ENCODE data around the gene SLC6A13.

Gene SLC6A13

DNA sequence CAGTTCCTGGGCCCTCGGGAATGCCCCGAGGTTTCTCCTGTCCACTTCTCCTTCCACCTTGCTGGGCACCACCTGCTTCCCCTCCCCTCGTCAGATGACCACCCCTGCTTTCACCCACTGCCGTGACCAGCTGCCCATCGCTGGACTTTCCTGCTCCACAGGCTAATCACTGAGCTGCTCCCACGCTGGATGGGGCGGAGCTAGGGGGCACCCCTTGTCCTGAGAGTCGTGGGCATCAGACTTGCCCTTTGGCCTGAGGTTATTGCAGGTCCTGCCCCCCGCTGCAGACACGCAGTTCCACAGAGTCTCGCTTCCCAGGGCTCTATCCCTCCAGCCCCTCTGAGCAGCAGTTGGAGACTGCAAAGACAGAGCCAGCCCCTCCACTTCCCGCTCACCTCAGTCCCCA lies 49.1 kb downstream of the SLC6A13 start:
- no peak for DNase-seq

DNA sequence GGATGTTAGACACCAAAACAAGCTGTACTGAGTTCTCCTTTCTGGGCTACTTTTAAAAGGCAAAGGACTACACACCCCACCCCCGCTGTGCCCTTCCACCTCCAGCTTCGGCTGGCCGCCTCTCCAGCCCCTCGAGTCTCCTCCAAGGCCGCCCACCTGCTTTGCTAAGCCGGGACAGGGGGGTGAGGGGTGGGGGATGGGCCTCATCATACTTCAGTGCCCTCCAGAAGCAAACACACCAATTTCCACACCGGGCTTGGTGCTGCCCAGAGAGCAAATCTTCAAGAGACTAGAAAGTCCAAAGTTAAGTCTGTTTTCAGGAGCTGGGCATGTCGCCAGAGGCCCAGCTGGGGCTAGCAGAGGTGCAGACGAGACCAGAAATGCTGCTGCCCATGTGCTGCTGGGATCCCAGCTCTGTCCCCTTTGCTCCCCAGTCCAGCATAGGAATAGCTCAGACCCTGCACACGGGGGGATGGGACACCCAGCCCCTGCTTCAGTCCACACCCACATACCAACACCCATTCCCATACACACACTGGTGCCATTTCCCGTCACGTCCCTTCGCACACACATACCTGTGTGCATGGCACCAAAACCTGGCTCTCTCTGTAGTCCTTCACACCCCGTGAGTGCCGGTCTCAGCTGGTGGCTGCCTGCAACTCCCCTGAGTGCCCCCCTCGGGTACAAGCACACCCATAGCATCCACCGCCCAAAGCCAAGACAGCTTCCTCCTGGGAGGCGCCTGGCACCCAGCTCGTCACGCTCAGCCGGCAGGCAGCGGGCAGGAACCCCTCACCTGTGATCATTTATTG lies 49.7 kb downstream of the SLC6A13 start:
- DNase-seq: no peak

DNA sequence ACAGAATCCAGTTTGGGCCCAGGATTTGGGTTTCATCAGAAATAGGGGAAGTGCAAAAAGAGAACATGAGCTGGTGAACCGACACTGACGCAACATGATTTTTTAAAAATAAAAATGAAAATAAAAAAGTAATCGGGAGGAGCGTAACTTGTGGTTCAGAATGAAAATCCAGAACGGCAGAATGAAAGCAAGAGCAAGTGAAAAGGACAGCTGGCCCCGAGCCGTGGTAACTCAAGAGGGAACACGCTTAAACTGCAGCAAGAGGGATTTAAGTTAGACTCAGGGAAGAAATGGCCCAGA lies 50.3 kb downstream of the SLC6A13 start:
- no peak for DNase-seq

DNA sequence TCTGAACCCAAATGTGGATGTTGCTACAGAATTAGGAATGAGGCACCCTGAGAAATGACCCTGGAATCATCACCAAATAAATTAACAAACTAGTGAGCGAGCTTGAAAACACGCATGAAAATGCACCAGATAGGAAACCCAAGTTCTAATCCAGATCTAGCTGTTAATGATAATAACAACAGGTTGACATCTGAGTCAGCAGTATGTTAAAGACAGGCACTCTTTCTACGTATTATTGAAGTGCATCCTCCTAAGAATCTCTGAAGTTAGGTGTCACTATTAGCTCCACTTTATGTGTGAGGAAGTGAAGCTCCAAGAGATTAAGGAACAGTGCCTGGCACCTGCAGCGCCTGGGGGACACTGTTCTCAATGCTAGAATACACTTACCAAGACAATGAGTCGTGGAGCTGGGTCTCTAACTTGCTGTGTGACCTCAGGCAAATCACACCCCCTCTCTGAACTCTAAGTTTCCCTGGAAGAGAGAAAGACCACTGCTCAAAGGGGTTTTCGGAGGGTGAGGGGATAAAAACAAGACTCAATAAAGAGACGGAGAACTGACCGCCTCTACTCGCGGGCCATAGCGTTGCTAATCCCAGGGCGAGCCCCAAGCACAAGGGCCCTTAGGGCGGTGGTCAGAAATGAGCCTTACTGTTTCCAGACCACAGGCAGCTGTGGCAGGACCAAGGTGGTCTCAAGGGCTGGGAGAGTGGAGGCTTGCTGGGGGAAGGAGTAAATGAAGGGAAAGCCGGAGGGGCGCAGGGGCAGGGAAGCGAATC lies 50.8 kb downstream of the SLC6A13 start:
- DNase-seq: no peak

DNA sequence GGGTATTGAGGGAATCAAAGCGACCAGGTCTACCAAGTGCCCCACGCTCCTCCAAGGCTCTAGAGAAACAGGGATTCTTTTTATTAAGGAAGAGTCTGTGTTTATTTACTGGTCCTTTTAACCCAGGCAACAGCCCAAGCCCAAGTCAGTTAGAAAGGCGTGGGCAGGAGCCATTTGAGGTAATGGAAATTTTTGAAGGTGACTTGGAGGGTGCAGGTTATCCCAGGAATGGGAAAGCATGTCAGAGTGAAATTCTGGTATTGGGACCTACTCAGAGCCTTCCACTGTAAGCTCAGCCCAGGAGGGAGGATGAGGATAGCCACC lies 51.5 kb downstream of the SLC6A13 start:
- no peak for DNase-seq

DNA sequence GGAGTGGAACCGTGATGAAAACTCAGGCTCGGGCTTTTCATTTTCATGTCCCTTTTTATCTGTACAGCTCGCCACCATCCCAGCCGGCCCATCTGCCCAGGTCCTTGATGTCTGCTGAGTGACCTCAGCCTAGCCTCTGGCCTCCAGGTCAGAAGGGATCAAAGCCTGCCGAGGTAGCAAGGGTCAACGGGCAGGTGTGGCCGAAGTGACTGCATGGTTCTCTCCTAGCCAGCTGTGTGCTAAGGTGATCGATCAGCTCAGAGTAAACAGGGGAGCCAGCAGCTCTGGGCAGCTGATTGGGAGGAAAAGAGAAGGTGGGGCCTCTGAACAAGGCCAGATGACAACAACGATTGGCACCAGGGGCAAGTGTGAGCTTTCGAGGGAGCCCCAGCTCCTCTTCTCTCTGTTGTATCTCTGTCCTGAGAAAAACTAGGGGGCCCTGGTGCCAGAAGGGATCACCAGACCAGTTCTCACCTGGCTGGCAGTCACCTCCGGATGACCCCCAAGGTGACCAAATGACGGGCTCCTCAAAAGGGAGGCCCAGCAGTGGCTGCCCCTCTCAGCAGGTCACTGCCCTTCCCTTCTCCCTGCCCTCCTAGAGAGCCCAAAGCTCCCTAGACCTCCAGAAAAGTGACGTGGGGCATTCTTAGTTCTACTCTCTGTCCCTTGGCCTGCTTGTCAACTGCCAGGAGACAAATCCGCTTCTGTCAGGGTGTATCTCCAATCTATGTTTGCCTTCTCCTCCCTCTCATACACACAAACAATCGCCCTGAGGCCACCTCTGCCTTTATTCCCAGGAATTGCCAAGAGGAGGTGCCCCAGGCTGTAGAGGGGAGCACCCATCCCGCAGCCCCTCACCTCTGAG lies 52.1 kb downstream of the SLC6A13 start:
- no peak for DNase-seq

DNA sequence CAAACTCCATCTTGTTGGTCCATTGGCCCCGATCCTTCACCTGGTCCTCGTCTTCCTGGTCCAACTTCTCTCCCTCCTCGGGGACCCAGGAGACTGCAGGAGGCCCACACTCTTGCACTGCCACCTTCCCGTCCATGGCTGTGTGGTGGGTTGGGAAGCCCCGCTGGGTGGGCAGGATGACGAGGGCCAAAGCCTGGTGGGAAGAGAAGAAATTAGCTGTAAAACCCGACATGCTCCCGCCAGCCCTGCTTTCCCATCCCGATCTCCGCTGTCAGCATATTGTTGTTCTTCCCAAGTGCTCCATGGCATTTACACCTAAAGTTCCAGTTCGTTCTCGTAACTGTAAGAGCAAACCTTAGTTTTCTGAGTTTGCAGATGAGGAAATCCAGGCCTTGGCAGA lies 52.8 kb downstream of the SLC6A13 start:
- no peak for DNase-seq

DNA sequence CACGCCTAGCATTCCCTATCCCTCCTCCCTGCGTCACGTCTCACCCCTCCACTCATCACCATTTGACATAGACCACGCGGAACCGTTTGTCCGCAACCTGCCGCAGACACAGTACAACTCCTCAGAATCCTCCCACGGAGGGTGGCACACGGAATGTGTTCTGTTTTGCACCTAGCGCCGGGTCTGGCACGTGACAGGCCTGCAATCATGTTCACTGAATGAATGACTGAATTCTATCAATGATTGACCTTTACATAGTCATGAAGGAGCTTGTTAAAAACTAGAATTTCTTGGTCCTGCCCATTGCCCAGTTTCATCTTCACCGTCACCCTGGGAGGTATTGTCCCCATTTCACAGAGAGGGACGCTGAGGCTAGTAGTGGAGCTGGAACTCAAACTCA lies 53.4 kb downstream of the SLC6A13 start:
- no peak for DNase-seq

DNA sequence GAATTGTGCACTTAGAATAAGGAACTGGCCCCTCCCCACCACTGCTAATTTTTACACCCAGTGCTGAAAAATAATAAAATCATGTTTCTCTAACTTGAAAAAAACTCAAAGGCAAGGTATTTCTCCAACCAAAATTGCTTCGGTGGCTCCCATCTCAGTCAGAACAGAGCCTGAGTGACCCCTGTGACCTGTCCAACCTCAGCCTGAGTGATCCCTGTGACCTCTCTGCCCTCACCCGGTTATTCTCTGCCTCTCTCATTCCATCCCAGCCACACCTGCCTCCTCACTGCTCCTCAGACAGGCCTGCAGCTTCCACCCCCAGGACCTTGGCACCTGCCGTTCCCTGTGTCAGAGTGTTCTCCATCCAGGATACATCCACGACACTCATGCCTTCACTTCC lies 53.8 kb downstream of the SLC6A13 start:
- DNase-seq: no peak

DNA sequence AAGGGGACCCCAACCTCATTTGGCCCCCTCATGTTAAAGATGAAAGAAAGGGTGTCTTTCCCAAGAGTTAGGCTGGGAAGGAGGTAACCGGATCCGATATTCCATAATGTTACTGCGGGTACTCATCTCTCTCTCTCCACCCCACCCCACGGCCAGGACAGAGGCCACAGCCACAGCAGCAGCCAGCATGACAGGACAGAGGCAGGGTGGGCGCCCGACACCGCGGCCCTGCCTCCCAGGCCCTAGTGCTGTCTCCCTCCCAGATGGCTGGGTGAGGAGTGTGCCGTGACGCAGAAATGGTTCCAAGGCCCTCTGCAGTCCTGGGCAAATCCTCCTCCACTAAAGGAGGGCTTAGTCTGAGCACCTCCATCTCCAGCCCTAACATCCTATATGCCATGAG lies 54.8 kb downstream of the SLC6A13 start:
- DNase-seq: no peak

DNA sequence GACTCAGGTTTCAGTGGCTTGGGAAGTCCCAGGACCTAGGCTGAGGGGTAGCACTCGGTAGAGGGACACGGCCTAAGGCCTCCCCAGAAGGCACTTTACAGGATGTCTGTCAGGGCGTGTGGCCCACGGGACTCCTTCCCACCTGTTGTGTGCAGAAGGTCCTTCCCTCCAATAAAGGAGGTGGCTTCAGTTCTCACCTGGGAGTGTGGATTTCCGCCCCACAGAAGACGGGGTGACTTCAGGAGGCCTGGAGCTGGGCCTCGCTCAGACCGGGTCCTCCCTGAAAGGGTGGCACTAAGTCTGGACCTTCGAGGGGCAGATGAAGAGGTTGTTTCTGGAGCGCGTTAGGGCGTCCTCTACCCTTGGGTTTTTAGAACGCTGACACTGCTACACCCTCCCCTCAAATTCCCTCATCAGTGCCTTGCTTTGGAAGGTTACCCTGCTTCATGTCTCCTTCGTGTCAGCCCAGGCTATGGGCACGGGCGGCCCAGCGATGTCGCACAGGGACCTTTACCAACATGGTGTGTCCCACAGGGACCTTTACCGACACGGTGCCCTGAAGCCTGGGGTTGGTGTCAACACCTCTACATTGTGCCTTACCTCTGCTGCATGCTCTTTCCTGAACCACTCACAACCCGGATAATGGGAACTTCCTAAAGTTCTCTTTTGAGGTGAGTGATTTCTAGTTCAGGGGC lies 55.7 kb downstream of the SLC6A13 start:
- no peak for DNase-seq

DNA sequence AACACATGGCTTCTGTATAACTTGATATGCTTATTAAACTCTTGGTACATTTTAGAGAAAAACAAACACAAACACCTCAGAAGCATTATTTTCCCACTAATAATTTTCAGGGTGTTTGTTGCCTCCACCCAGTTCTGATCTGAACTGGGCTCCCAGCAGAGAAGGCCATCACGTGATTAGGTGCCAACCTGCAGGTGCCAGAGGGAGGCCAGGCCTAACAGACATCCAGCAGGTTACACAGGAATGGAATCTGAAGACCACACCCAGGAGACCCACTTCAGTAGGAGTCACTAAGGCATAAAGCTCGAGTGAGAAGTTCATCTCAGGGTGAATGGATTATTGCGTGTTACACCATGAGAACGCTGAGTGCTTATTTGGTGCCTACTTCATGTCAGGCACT lies 57.6 kb downstream of the SLC6A13 start:
- no peak for DNase-seq

DNA sequence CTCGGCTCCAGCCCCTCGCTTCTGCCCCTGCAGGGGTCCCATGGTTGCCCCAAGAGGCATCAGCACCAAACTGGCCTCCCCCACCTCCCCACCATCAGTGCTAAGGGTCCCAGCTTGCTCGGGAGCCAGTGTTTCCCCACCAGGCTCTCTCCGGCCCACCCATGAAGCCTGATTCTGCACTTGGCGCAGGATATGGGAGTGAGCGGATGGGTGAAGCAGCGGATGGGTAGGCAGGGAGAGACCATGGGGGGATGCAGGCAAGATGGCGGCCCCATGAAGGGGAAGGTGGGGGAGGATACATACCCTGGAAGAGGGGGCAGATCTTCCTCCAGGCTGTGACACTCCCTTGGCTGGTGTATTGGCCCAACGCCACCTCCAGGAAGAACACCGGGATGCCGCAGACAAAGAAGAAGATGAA lies 58.4 kb downstream of the SLC6A13 start:
- DNase-seq: no peak

DNA sequence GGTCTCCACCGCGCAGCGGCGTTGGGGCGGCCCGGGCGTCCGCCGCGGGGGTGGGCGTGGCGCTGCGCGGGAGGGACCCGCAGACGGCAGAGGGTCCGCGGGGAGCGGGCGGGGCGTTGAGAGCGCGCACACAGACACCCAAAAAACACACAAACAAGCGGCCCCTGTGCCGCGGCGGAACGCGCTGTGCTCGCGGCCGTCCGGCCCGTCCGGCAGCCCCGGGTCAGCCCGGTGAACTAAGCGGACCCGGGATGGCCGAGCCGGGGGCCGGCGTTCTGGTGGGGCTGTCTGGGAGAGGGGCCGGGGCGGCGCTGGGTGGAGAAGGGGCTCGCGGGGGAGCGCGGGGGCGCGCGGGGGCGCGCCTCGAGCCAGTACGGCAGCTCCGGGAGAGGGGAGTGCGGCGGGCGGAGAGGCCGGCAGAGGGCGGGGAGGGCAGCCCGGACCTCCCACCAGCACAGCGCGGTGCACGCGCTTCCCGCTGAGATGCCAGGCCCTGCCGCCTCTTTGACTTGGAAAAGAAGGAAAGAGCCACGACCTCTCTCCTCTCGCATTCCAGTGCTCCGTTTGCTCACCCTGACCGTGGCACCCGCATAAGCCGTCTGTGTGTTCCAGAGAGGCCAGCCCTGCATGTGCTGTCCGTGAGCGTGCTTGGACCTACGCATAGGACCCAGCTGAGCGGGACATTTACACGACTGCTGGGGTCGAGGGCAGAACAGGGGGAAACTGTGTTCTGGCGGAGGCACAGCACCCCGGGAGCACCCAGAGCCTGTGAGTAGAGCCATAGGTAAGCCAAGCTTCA lies 59.0 kb downstream of the SLC6A13 start:
- no peak for DNase-seq

DNA sequence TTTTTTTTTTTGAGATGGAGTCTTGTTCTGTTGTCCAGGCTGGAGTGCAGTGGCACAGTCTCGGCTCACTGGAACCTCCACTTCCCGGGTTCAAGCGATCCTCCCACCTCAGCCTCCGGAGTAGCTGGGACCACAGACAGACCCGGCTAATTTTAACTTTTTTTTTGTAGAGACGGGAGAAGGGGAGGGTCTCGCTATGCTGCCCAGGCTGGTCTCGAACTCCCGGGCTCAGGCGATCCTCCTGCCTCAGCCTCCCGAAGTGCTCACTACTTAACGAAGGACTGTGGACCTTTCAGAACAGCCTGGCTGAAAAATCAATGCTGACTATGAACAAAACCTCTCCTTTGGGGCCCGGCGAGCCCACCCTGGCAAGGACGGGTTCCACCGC lies 59.6 kb downstream of the SLC6A13 start:
- no peak for DNase-seq

DNA sequence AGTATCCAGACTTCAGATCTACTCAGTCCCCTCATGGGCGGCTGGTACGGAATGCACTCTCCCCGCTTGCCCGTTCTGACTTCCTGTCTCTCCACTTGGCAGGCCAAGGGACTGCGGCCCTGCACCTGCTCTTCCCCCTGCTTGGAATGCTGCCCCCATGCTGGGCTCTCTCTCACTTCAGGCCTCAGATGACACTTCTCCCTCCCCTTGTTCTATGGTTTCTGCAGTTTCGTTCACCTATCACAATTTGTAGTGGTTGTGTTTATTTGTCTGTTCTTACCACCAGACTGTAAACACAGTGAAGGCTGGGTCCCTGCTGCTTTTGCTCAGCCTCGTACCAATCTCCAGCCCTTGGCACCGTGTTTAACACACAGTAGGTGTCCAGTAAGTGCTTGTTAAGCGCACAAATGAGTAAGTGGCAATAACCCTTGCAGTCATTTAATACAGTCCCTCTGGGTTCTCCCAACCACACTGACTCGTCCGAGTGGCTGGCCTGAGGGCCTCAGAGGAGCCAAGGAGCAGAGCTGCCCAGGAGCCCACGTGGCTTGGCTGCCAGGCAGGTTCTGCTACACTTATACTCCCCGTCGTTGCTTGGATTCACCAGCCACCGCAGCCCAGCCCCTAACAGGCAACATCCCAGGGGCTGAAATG lies 60.4 kb downstream of the SLC6A13 start:
- no peak for DNase-seq

DNA sequence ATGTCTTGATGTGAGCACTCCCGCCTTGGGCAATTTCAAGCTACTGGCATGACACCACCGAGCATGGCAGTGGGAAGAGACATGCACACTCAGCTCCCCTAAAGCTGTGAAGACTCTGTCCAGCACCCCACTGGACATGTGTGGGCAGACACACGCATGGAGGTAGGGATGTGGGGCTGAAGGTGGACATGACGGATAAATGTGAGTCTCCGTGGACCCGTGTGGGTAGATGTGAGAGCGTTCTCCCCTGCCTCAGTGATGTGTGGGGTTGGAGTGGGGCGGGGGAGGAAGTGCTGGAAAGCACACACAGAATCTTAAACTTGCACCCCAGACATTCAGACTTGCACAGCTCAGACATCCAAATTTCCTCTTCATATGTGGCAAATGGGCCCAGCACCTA lies 61.3 kb downstream of the SLC6A13 start:
- no peak for DNase-seq

DNA sequence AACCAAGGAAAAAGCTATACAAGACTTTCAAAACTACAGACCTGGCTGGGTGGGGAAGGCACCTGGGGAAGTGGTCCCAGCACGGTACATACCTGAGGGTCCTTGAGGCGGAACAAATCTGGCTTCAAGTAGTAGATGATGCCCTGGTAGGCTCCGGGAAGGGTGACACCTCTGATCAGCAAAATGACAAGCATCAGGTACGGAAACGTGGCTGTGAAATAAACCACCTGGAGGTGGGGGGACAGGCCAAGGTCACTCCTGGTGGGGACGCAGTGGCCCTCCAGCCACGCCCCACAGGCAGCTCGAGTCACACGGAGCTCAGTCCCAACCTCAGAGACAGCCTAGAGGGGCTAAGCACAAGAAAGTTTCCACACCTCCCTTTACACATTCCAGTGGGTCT lies 63.9 kb downstream of the SLC6A13 start:
- DNase-seq: no peak

DNA sequence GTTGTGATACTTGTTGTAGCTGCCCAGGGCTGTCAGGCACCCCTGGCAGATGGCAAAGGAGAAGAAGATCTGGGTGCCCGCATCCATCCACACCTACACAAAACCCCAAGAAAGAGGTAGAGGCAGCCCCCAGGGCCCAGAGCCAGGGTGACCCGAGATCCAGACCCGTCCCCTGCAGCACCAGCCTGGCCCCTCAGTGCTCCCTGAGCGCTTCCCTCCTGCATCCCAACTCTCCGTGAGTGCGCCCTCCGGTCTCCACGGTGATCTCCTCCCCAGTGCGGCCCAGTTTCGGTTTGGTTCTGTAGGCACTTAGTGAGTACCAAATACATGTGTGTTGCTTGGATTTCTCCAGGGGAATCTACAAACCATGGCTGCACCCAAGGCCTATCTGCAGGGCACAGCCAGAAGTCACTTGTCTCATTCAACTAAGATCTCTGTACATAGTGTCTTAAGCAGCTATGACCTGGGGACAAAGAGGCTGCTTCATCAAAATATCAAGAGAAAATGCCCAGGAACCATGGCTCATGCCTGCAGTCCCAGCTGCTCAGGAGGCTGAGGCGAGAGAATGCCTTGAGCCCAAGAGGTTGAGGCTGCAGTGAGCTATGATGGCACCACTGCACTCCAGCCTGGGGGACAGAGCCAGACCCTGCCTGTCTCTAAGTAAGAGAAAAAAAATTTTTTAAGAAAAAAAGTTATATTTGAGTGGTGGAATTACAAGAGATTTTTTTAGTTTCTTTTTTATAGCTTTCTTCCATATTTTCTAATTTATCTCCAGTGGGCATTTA lies 64.5 kb downstream of the SLC6A13 start:
- DNase-seq: no peak

DNA sequence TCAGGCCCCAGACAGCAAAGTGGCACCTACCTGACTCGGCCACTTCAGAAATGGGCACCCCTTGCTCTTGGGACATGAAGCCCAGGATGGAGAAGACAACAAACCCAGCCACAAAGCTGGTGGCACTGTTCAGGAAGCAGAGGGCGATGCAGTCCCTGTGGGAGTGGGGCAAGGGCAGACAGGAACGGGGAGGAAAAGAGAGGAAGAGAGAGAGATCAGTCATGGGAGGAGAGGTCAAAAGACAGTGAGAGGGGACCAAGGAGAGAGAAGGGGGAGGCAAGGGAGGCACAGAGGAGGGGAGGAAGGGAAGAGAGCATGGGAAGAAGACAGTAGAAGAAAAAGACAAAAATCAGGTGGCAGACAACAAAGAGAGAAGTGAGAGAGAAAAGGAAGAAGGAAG lies 65.3 kb downstream of the SLC6A13 start:
- DNase-seq: no peak

DNA sequence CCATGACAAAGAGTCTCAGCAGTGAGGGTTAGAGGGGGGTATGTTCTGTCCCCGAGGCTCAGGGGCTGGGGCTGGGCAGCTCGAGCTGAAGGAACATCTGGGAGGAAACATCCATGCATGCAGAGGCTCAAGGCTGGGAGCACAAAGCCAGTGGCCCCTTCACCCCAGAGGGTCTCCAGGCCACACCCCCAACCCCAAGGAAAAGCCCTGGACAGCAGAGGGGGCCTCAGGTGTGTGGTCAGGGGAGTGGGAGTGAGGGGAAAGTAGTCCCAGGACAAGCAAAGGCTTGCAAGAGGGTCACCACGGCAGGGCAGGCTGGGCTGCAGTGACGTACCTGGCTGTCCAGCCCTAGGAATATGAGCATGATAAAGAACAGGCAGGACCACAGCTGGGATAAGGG lies 66.2 kb downstream of the SLC6A13 start:
- DNase-seq: no peak

Data from activated effector memory CD4-positive, alpha-beta T cell treated with Interleukin-2 at 50 U/mL for 16 hours (primary cell).